ENCODE results near the gene DYDC2. TPM values are rescaled to one million over a fixed set of nuclear protein-coding genes. Genes with fewer than 3 reads are reported as not detected.
A peak's percentile ranks its signal among the peaks of the same experiment; 100 is the strongest.
"Not testable (repeated sequence)": the region's sequence is repeated elsewhere in the genome, so short reads cannot be mapped to it uniquely, and the experiment has no call there.

Gene DYDC2
- total RNA-seq, 1 donor from 2014 or later = not detected

- DNase-seq (ENCODE audit: low spot score) = no peak
- intact Hi-C loops (cut with DNase I) = no loop called here
- ATAC-seq = no peak
These were observed 52.5 kb downstream of the DYDC2 start for GRCh38 chr10:80409121-80409520.

- ATAC-seq (peak; percentile 20), DNase-seq (ENCODE audit: low spot score) (no peak)
- intact Hi-C loops (cut with DNase I) = no loop called here
These were observed 53.5 kb downstream of the DYDC2 start for GRCh38 chr10:80410122-80410521.

GRCh38 chr10:80410578-80411145, 54.1 kb downstream of the DYDC2 start:
- intact Hi-C loops (cut with DNase I) = no loop called here
- DNase-seq (ENCODE audit: low spot score) = no peak
- no peak for ATAC-seq

GRCh38 chr10:80411267-80411668, 54.7 kb downstream of the DYDC2 start:
- no peak for DNase-seq (ENCODE audit: low spot score)
- no peak for ATAC-seq
- intact Hi-C loops (cut with DNase I) = no loop called here

GRCh38 chr10:80411681-80412220, 55.2 kb downstream of the DYDC2 start:
- intact Hi-C loops (cut with DNase I) = no loop called here
- no peak for ATAC-seq
- DNase-seq (ENCODE audit: low spot score) = no peak

- intact Hi-C loops (cut with DNase I) = no loop called here
- DNase-seq (ENCODE audit: low spot score) (no peak), ATAC-seq (no peak)
These were observed 55.9 kb downstream of the DYDC2 start for GRCh38 chr10:80412486-80412885.

- ATAC-seq (peak; percentile 42), DNase-seq (ENCODE audit: low spot score) (no peak)
- intact Hi-C loops (cut with DNase I) = no loop called here
These were observed 56.9 kb downstream of the DYDC2 start for GRCh38 chr10:80413271-80413996.

- intact Hi-C loops (cut with DNase I) = no loop called here
- no peak for DNase-seq (ENCODE audit: low spot score)
- ATAC-seq = no peak
These were observed 57.7 kb downstream of the DYDC2 start for GRCh38 chr10:80414142-80414895.

GRCh38 chr10:80415734-80416478, 59.3 kb downstream of the DYDC2 start:
- DNase-seq (ENCODE audit: low spot score) (no peak), ATAC-seq (no peak)
- intact Hi-C loops (cut with DNase I) = no loop called here

GRCh38 chr10:80416479-80417098, 60.0 kb downstream of the DYDC2 start:
- intact Hi-C loops (cut with DNase I) = no loop called here
- ATAC-seq (peak; percentile 85), DNase-seq (ENCODE audit: low spot score) (no peak)

- DNase-seq (ENCODE audit: low spot score); ATAC-seq; intact Hi-C loops (cut with DNase I): not testable (repeated sequence)
These were observed 60.7 kb downstream of the DYDC2 start for GRCh38 chr10:80417256-80417655.

Other genes starting within 250 kb of the DYDC2 start
- gene PLAC9, start 224.1 kb upstream of the DYDC2 start, total RNA-seq = 103 TPM
- gene ANXA11, start 151.2 kb upstream of the DYDC2 start, total RNA-seq = 205 TPM
- not detected for gene MAT1A, start 67.1 kb upstream of the DYDC2 start, total RNA-seq
- not detected for gene DYDC1, start within 50 bp of the DYDC2 start, total RNA-seq
- gene PRXL2A, start 51.8 kb downstream of the DYDC2 start, total RNA-seq = 117 TPM
- gene TSPAN14, start 97.5 kb downstream of the DYDC2 start, total RNA-seq = 103 TPM
- 0.18 TPM for gene SH2D4B, start 181.1 kb downstream of the DYDC2 start, total RNA-seq

Measured in sciatic nerve (tissue), 2 donors.